ENCODE results near the gene CD63. TPM values are rescaled to one million over a fixed set of nuclear protein-coding genes. Genes with fewer than 3 reads are reported as not detected.

Gene CD63
- total RNA-seq, 2 experiments from 2014 or later, result 99.6 to 101 TPM

- CTCF ChIA-PET, result interaction anchor here (0.7 to 5.7 kb wide), 9 partner anchors 9 to 232 kb away, joined by 3 to 66 read pairs (median 4); partner anchors contain the start of gene RAB5B
- Mint-ChIP-seq H3K4me1 (ENCODE audit: low read depth) (peaks cover 41% of the 10 kb centered on the region), H3K36me3 (ENCODE audit: low read depth) (no peaks in the 10 kb centered on the region), H3K9me3 (no peaks in the 10 kb centered on the region), H3K27ac (peak overlapping the region; percentile 23), H3K4me3 (peak overlapping the region; percentile 72), H3K27me3 (no peaks in the 10 kb centered on the region)
- intact Hi-C loops (cut with micrococcal nuclease), result no loop called here
- DNase-seq (no peak), ATAC-seq (no peak)
- POLR2A ChIA-PET, result interaction anchor here (0.6 to 1.2 kb wide), 6 partner anchors 9 to 197 kb away, joined by 3 to 6 read pairs (median 3); partner anchors contain the start of genes CD63 and DNAJC14
- TF ChIP-seq CTCF (IDR thresholded peaks at IDR 0.05), result no peak
These were observed 13.3 kb upstream of the CD63 start for GRCh38 chr12:55741931-55742680.

- intact Hi-C loops (cut with micrococcal nuclease), result loop anchor here (2.0 to 10.0 kb wide), 4 partner anchors 78 to 302 kb away; partner anchors contain the start of genes ORMDL2, PYM1, RAB5B and RPS26
- ChIA-PET POLR2A (interaction anchor here (1.0 to 3.7 kb wide), 13 partner anchors 9 to 378 kb away, joined by 3 to 22 read pairs (median 4); partner anchors contain the start of genes CD63, PYM1, RDH5 and RPL41), CTCF (interaction anchor here (0.6 to 5.7 kb wide), 58 partner anchors 9 to 453 kb away, joined by 3 to 87 read pairs (median 6); partner anchors contain the start of genes BLOC1S1, CD63, DNAJC14 and ERBB3)
- Mint-ChIP-seq H3K27ac (peak overlapping the region; percentile 92), H3K36me3 (ENCODE audit: low read depth) (no peaks in the 10 kb centered on the region), H3K4me3 (peak overlapping the region; percentile 72), H3K4me1 (ENCODE audit: low read depth) (peaks cover 25% of the 10 kb centered on the region), H3K27me3 (no peaks in the 10 kb centered on the region), H3K9me3 (no peaks in the 10 kb centered on the region)
- TF ChIP-seq CTCF (IDR thresholded peaks at IDR 0.05), result peak; percentile 22
- DNase-seq, result no peak
- ATAC-seq, result no peak
These were observed 10.2 kb upstream of the CD63 start for GRCh38 chr12:55739025-55739378.

GRCh38 chr12:55738123-55739024 lies 9.6 kb upstream of the CD63 start:
- ATAC-seq, result peak; percentile 88
- H3K36me3 Mint-ChIP-seq (ENCODE audit: low read depth), result no peaks in the 10 kb centered on the region
- POLR2A ChIA-PET, result interaction anchor here (0.9 to 3.7 kb wide), 14 partner anchors 9 to 378 kb away, joined by 3 to 22 read pairs (median 4); partner anchors contain the start of genes CD63, PYM1, RDH5 and RPL41
- H3K4me3 Mint-ChIP-seq, result peak overlapping the region; percentile 72
- TF ChIP-seq CTCF (IDR thresholded peaks at IDR 0.05), result peak; percentile 93
- peak overlapping the region; percentile 92 for H3K27ac Mint-ChIP-seq
- DNase-seq, result peak; percentile 92
- no peaks in the 10 kb centered on the region for H3K27me3 Mint-ChIP-seq
- CTCF ChIA-PET, result interaction anchor here (0.6 to 5.7 kb wide), 71 partner anchors 8 to 573 kb away, joined by 3 to 87 read pairs (median 5); partner anchors contain the start of genes BLOC1S1, CD63, DNAJC14 and ERBB3
- intact Hi-C loops (cut with micrococcal nuclease), result loop anchor here (2.0 to 10.0 kb wide), 4 partner anchors 79 to 302 kb away; partner anchors contain the start of genes ORMDL2, PYM1, RAB5B and RPS26
- no peaks in the 10 kb centered on the region for H3K9me3 Mint-ChIP-seq
- H3K4me1 Mint-ChIP-seq (ENCODE audit: low read depth), result peaks cover 25% of the 10 kb centered on the region

- no peak for TF ChIP-seq CTCF (IDR thresholded peaks at IDR 0.05)
These were observed 8.8 kb upstream of the CD63 start for GRCh38 chr12:55737581-55738122.

More at GRCh38 chr12:55737581-55738122, 8.8 kb upstream of the CD63 start:
- H3K4me1 Mint-ChIP-seq (ENCODE audit: low read depth), result peaks cover 24% of the 10 kb centered on the region
- no peaks in the 10 kb centered on the region for H3K36me3 Mint-ChIP-seq (ENCODE audit: low read depth)
- ATAC-seq, result peak; percentile 14
- no peak for DNase-seq
- POLR2A ChIA-PET, result interaction anchor here (0.6 to 3.7 kb wide), 11 partner anchors 8 to 379 kb away, joined by 3 to 22 read pairs (median 4); partner anchors contain the start of genes CD63, PYM1, RDH5 and RPL41
- H3K4me3 Mint-ChIP-seq, result peak overlapping the region; percentile 72
- intact Hi-C loops (cut with micrococcal nuclease), result loop anchor here (2.0 to 10.0 kb wide), 4 partner anchors 80 to 303 kb away; partner anchors contain the start of genes ORMDL2, PYM1, RAB5B and RPS26
- CTCF ChIA-PET, result interaction anchor here (0.8 to 5.7 kb wide), 51 partner anchors 8 to 574 kb away, joined by 3 to 87 read pairs (median 9); partner anchors contain the start of genes BLOC1S1, CD63, DNAJC14 and ITGA7
- no peaks in the 10 kb centered on the region for H3K9me3 Mint-ChIP-seq
- peak overlapping the region; percentile 92 for H3K27ac Mint-ChIP-seq
- no peaks in the 10 kb centered on the region for H3K27me3 Mint-ChIP-seq
